GM19438 (cell line): Measurements from ENCODE around the gene ARPC5.
"Not testable (repeated sequence)": the region's sequence is repeated elsewhere in the genome, so short reads cannot be mapped to it uniquely, and the experiment has no call there.

Experiments used
- ATAC-seq: cut with Tn5 transposase; IDR thresholded peaks from one replicate; pipeline ENCODE4 v1.9.1; 2021; ENCODE audit warnings: low read depth; ENCODE audit not compliant: unreplicated experiment

Gene ARPC5

DNA sequence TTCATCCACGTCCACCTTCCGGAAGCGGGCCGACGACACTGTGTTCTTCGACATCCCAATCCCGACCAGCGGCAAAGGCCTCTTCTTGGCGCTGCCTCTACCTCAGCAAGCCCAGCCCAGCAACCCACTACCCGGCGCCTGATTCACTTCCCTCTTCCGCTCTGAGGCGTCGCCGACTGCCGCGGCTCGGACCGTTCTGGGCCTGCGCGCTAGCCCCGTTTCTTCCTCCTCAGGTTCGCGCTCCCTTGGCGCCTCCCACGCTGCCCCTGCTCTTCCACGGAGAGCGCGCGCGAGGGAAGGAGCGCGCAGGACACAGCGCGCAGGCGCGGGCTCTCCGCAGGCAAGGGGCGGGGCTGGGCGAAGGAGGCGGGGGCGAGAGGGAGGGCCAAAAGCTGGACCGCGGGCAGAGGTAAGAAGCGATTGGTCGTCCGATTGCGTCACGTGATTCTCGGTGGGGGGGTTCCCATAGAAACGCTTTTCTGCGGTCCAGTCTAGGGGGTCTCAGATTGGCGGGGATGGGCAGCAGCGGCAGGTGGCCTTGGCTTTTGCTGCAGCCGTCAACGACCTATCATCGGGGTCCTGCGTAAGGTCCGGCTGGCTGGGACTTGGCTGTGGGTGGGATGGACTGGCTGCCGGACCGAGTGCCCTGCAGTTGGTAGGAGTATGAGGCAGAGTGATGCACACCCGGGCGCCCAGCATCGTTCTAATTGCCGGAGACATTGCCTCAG lies at the start of gene ARPC5:
Gene ARPC5, minus strand, starts transcription at position 178 of the 728 bp plus-strand sequence. Its CDS starts 124 bp downstream, at position 54.
- peak; percentile 88 for ATAC-seq

DNA sequence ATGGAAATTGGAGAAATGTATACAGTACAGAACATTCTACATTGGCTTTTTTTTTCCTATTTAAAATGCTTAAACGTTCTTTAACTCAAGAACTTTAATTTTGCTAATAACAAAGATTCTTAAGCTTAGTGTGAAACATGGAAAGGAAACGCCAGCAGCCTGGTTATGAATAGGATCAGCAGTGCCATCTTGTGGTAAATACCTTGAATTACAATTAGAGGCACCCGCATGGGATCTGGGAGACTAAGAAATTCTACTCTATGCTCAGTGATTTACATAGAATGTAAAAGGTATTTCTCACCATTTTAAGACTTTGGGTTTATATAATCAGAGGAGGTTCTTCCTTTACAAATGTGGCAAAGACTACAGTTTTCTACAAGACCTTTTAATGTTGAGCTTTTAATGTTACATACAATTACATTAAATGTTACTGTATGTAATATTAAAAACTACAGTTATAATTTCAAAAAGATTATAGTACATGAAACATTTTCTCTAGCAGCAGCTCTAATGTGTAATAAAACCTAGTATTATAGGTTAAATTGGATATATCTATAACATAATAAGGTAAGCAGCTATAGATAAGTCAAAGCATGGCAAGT lies 49.6 kb upstream of the ARPC5 start:
- no peak for ATAC-seq

DNA sequence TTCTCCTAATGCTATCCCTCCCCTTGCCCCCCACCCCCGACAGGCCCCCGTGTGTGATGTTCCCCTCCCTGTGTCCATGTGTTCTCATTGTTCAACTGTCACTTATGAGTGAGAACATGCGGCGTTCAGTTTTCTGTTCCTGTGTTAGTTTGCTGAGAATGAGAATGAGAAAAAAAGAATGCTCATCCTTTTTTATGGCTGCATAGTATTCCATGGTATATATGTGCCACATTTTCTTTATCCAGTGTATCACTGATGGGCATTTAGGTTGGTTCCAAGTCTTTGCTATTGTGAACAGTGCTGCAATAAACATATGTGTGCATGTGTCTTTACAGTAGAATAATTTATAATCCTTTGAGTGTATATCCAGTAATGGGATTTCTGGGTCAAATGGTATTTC lies 43.8 kb upstream of the ARPC5 start:
- not testable (repeated sequence) for ATAC-seq

DNA sequence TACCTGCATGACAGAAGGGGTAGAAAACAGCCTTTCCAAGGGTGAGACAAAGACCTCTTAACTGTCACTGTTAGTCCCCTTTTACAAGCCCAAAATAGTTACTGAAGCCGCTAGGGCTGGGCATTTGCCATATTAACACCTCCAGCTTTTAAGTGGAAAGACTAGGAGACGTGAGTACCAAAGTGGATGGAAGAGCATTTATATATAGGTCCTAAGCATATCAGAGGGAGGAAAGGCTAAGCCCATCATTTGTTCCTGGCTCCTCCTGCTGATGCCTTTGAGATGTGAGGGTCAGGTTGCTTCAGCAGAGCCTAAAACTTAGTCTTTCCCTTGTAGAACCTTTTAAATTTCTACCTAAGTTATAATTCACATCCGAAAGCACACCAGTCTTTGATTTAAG lies 43.2 kb upstream of the ARPC5 start:
- ATAC-seq: no peak

DNA sequence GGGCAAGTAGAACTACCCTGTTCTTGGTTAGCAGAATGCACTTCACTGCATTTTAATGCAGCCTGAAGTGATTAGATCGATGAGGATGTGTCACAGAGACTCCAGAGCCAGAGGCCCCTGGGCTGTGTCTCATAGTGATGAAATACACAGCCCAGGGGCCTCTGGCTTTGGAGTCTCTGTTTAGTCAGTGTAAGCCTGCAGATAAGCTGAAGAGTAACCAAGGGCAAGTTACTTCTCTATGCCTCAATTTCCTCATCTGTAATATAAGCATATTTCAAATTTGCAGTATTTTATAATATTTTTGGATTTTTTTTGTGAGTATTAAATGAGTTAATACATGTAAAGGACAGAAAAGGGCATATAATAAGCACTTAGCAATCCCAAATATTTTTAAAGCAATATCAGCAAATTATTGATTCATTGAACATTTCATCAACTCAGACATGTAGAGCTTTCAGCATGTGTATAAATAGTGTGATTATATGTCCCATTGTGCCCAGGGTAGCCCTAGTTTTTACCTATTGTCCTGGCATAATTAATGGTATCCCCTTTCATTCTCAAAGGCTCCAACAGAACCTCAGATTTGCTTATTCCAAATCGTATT lies 41.1 kb upstream of the ARPC5 start:
- no peak for ATAC-seq

DNA sequence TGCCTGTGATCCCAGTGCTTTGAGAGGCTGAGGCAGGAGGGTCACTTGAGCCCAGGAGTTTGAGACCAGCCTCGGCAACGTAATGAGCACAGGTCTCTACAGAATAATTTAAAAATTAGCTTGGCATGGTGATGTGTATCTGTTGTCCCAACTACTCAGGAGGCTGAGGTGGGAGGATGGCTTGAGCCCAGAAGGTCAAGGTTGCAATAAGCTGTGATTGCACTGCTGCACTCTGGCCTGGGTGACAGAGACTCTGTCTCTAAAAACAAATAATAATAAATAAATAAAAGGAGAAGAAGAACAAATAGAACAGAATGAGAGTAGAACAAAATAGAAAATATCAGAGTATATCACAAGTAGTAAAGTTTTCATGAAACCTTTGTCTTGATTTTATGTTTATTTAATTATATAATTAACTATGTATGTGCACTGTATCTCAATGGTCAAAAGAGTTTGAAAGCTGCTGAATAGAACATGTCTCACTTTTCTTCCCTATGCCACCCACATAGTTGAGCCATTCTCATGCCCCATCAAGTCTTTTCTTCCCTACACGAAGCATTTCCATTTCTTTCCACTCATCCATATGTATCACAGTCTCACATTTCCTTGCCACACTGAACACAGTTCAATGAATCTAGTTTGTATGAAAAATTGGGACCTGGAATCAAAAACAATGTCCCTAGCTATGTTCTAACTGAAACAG lies 40.5 kb upstream of the ARPC5 start:
- no peak for ATAC-seq

DNA sequence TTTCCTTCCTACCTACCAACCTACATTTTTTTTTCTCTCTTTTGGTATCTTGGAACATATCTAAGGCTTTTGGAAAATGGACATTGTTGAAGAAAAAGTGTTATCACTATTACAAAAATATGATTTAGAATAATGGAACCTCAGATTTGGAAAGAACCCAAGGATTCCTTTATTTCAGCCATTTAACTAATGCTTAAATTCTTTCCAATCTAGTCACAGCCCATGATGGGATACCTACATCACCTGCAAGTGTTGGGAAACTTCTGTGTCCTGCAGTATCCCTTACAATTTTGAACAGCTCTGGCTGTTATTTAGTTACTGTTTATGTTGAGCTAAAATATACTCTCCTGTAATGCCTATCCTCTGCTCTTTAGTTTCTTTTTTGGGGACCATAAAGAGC lies 39.8 kb upstream of the ARPC5 start:
- no peak for ATAC-seq

DNA sequence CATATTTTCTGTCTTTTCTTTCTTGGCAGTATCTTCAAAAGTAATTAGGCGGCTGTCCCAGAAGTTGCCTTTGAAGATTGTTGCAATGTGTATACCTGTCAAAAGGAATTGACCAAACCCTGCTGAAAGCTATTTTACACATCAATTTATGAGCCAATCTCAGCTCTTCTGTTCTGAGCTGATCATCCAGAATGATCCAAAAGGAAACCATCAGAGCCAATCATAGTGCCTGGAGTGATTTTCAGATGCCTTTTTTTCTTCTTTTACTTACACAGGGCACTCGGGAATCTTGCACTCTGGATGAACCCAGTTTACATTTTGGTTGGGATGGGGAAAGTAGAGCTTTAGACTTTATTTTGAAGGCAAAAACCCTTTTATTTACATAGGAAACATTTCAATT lies 39.3 kb upstream of the ARPC5 start:
- ATAC-seq: no peak

DNA sequence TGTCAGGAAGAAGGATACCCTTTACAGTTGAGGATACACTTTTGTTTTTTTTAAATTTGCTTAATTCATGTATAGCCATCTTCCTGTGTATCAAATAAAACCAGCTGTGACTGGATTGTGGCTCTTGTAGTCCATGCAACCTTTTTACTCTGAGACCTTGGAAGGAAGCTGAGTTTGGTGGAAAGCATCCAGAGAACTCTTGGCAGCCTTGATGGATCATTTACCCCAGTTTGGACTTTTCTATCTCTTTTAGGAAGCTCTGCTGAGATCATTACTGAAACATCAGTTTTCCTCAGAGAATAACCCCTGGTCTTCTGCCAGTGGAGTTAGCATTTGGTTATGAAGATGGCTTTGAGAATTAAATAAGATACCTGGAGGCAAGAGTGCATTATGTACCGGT lies 38.8 kb upstream of the ARPC5 start:
- ATAC-seq: no peak

DNA sequence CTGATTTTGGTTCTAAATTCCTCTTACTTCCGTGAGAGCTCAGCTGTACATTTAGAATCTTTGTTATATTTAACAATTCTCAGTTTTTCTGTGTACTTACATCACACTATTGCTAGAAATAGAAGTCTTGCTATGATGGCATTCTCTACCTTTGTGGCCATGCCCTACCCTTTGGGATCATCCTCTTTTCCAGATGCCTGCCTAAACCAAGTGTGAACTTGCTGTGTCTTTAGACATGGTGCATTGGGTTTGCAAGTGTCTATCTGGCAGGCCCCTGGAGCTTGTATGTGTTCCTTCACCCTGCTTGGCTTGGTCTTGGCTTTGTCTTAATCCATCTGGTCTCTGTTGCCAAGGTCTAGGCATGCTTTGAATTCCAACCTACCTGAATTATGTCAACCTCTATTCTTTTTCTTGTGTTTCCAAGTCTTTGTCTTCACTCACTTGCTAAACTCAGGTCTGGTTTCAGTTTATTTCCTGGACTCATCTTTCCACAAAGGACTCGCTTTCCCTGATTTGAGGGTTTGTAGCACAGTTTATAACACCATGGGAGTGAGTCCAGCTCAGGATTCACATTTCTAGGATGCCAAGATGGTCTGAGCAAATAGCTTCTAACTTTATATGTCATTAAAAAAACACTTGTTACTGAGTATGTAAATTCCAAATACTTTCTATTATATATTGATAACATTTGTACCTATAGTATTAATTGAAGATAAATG lies 38.2 kb upstream of the ARPC5 start:
- no peak for ATAC-seq

DNA sequence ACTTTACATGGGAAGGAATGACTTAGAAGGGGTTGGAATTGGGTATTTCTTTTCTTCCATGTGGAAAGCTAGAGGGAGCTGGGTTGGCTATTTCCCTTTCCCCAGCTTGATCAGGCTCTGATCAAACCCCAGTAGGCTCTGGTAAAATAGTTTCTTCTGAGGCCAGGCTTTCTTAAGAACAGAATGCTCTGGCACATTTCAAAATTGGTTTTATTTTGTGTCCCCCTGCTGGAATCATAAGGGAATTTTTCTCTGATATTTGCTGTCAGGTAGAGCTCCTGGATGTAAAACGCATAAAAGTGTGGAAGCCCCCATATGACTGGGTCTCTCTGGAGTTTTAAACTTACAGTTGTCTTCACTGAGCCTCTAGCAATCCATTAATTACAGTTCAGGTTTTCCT lies 34.6 kb upstream of the ARPC5 start:
- no peak for ATAC-seq

DNA sequence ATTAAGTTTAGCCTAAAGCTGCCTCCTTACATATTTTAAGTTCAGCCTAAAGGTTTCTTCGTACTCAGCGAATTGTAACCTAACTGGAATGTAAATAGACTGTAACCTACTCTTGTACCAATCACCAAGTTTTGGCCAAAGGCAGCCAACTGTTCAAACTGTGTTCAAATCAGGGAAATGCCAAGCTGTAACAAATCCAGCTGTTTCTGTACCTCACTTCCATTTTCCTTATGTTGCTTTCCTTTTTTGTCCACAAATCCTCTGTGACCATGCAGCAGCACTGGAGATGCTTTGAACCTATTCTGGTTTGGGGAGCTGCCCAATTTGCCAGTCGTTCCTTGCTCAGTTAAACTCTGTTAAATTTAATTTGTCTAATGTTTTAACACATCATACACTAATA lies 20.8 kb upstream of the ARPC5 start:
- ATAC-seq: no peak

DNA sequence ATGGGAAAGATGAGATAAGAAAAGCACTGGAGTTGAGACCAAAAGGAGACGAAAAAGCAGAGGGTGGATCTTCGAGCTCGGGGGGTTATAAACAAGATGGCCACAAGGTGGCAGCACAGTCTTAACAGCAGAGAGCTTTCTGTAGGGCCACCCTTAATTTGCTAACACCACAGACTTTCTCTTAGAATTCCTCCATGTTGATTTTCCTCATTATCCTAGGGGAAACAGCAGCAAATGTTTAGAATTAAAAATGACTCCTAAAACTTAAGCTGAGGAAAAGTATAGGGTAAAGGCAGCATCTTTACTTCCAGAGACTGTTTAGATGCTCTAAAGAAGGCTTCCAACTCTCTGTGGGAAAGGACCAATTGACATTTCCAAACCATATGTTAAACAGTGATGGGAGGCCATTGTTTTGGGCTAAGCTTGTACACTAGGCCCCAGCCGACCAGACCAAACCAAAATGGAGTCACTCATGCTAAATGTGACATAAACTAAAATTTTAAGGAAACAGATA lies 20.0 kb upstream of the ARPC5 start:
- ATAC-seq: peak; percentile 76

DNA sequence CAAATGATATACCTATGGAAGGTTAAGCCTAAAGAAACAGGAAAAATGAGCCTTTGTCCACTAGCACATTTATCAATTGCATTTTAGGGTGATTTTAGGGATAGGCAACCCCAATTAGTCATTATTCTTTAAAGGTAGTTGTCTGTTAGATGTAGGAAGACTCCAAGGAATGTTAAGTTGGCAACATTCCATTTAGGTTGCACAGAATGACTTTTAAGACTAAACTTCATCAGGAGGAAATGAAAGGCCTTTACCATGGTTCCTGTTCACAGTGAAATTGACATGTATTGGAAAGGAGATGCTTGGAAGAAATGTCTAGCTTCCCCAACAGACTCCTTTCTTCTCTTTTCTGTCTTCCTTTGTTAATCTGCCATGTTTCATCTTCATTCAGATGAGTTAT lies 19.1 kb upstream of the ARPC5 start:
- ATAC-seq: no peak

DNA sequence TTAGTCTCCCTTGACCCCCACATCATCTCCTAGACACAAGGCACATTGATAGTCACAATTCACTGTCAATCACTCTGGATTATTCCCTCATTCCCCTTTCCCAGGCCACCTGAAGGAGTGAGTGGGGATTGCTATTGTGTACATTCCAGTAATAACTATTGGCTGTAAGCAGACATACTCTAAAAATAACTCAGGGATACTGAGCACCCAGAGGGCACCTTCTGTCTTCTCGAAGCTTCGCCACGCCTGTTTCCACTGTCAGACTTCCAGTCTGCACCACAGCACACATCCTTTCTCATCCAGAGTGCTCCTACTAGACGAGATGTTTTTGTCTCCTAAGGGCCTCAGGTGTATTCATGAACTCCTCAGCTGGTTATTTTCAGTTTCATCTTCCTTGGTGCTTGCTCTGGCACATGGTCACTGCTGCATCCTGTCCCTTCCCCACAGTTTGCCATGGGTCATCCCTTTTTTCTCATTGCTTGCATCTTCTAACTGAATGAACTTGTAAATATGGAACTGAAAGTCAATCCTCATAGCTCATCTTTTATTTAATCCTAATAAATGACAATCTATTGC lies 18.4 kb upstream of the ARPC5 start:
- ATAC-seq: no peak

DNA sequence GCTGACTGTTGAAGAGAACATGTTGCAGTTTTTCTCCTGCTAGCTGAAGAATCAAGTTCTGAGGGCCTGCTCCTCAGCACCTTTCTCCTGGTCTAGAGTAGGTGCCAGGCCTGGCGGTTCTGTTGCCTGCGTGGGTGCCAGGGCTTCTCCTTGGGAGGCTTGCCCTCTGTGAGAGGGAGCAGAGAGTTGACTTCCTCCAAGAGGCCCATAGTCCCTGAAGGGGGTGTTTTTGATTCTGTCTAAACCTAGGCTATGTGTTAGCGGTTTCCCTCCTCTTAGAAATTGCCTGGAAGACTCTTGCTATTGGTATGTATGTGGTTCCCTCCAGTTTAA lies 17.8 kb upstream of the ARPC5 start:
- ATAC-seq: no peak

DNA sequence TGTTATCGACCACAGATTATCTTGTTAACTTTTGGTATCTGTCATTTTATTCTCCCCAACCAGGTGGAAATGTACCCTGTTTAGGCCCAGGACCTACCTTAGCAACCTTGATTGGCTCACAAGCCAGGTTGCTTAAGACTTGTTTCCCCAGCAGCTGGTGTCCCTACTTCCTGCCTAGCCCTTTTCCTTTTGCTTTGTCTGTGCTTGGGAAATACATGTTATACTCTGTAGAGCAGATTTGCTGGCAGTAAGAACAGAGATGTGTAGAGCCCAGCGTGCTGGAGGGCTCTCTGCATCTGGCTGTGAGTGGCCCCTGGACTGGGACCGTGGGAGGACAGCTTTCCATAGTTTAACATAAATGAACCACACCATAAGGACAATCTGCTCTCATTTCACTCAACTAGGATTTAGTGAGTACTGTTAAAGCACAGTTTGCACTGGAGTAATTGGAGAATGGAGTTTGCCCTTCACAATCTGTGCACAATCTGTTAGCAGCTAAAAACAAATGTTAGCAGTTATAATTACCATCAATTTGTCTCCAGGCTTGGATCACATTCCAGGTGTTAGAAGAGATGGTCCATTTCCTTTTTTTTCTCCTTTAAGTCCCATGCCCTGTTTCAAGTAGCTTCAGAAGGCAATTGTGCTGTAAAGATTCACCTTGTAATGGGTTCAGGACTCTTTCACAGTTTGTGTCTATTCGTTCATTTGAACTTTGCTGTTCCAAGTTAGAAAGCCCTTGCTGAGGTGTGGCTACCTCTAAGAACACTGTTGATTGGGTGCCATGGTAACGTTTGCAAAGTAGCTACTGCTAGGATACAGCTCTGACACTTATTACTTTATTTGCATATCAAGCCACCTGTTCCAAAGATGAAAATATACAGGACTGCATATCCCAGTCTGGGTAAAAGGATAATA lies 17.2 kb upstream of the ARPC5 start, which contains the start of gene APOBEC4:
Gene APOBEC4, minus strand, starts transcription at position 770 of the 915 bp plus-strand sequence. CDS start 4,535 bp downstream, outside the sequence.
- ATAC-seq: no peak

DNA sequence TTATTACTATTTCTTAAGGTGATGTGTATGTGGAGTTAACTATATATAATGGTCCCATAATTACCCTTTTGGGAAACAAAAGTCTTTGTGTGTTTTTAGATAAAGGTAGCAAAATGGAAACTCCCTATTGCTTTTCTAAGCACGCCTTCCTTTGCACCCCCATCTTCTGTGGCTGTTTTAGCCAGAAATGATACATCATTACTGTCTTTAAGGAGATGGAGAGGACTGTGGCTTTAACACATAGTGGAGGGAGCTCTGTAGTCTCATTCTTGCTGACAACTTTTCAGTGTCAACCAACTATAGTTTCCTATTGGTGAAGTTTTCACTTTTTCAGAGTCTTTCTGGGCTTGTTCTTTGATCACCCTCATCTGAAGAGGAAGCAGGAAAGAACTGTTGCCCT lies 16.5 kb upstream of the ARPC5 start:
- ATAC-seq: no peak

DNA sequence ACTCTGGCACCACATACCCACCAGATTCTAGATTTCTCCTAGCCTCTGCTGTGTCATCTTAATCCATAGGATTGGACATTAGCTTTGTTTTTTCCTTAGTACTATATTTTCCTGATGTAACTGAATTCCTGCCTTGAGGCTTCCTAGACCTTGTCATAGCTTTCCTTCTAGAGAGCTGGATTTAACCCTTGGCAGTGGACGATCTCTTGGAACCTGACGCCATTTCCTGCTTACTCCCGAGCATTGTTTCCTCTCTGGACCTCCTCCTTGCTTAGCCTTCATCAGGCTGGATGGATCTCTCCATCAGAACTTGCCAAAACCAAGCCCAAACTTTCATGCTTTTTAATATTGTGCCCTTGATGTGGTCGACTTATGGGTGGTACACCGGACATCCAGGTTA lies 16.0 kb upstream of the ARPC5 start:
- ATAC-seq: no peak
